HepG2 (cell line): ENCODE measurements around the gene ARL8B. TPM values are rescaled to one million over a fixed set of nuclear protein-coding genes. Genes with fewer than 3 reads are reported as not detected.

ENCODE experiments used
- ATAC-seq: fragments of 200-7000 bp; cut with Tn5 transposase; 3 replicates; pipeline ENCODE4 v1.9.1; 2020; ENCODE audit warnings: mild to moderate bottlenecking, moderate library complexity
- BruUV-seq: library from RNA; stranded (reverse); fragments of 400-500 nt; replicated peaks from 2 replicates; lab custom pipeline; 2021; lab: Mats Ljungman, UMichigan
- CTCF ChIA-PET: fragments of 300-600 bp; formaldehyde crosslinking; extraction: SDS; loops from one replicate; lab custom pipeline; 2021; ENCODE audit warnings: low total read pairs, inconsistent platforms, low intra/inter-chr PET ratio; lab: Yijun Ruan, JAX
- POLR2A ChIA-PET: fragments of 350-600 bp; sonication (Branson Sonifier 250); formaldehyde crosslinking; loops from one replicate; lab custom pipeline; 2020; ENCODE audit warnings: antibody characterized with exemption, inconsistent platforms; lab: Yijun Ruan, JAX
- DNase-seq: peaks from one replicate; pipeline ENCODE4 v3.0.0-alpha.2; 2015; ENCODE audit warnings: low spot score
- FAIRE-seq: peaks from 3 replicates; lab custom pipeline; 2011; peaks lifted over from hg19 to GRCh38; lab: Jason Lieb, UNC
- H2AFZ ChIP-seq: one replicate; pipeline ENCODE4 v1.6.1; 2011; ENCODE audit warnings: low read length, inconsistent platforms
- H3K27ac ChIP-seq: fragments of 300-600 bp; 3 replicates; pipeline ENCODE4 v1.8.0; 2011; ENCODE audit warnings: mixed run types, mild to moderate bottlenecking, mixed read lengths, low read length, inconsistent platforms; ENCODE audit not compliant: insufficient read depth; ENCODE audit errors: extremely low read length
- H3K27me3 ChIP-seq, 2 experiments: fragments of 200-600 bp in 1 of 2; 2 replicates in 1 of 2; 3 replicates in 1 of 2; pipeline versions ENCODE4 v1.6.0 to v1.8.0; 2011; ENCODE audit warnings: low read length in 2 of 2, mild to moderate bottlenecking in 2 of 2, moderate library complexity in 2 of 2, inconsistent platforms in 1 of 2; ENCODE audit not compliant: insufficient read depth in 2 of 2, control insufficient read depth in 1 of 2
- H3K36me3 ChIP-seq, 2 experiments: fragments of 200-600 bp in 1 of 2; replicated peaks in 1 of 2; 2 replicates in 1 of 2; 3 replicates in 1 of 2; pipeline versions ENCODE4 v1.5.1 to v1.8.0; 2011; ENCODE audit warnings: low read length in 2 of 2, inconsistent platforms in 1 of 2; ENCODE audit not compliant: insufficient read depth in 2 of 2, control insufficient read depth in 1 of 2
- H3K4me1 ChIP-seq: 2 replicates; pipeline ENCODE4 v1.5.1; 2012; ENCODE audit warnings: low read length, inconsistent platforms; ENCODE audit not compliant: insufficient read depth
- H3K4me2 ChIP-seq: 2 replicates; pipeline ENCODE4 v1.6.0; 2011; ENCODE audit warnings: low read depth, low read length, inconsistent platforms
- H3K4me3 ChIP-seq, 3 experiments: fragments of 200-600 bp in 1 of 3; sonication (generic), shearing (Covaris generic) in 1 of 3; replicated peaks in 1 of 3; 2 replicates each; pipeline ENCODE4 v1.5.1; 2011 to 2016; ENCODE audit warnings: low read length in 3 of 3, inconsistent platforms in 2 of 3, low read depth in 2 of 3, mild to moderate bottlenecking in 2 of 3, control low read depth in 1 of 3, mixed read lengths in 1 of 3; ENCODE audit not compliant: insufficient read depth in 1 of 3
- H3K79me2 ChIP-seq: one replicate; pipeline ENCODE4 v1.6.1; 2011; ENCODE audit warnings: low read length, inconsistent platforms; ENCODE audit not compliant: insufficient read depth
- H3K9ac ChIP-seq: 2 replicates; pipeline ENCODE4 v1.6.0; 2011; ENCODE audit warnings: mild to moderate bottlenecking, low read depth, low read length, inconsistent platforms; ENCODE audit not compliant: insufficient read depth
- H3K9me3 ChIP-seq: 2 replicates; pipeline ENCODE4 v1.5.1; 2012; ENCODE audit warnings: mild to moderate bottlenecking, low read length
- H4K20me1 ChIP-seq: 2 replicates; pipeline ENCODE4 v1.6.0; 2011; ENCODE audit warnings: inconsistent platforms, mild to moderate bottlenecking, low read length, moderate library complexity; ENCODE audit not compliant: insufficient read depth
- ATF6 ChIP-seq: sonication (generic); formaldehyde crosslinking; conservative IDR thresholded peaks from 2 replicates; pipeline ENCODE4 v1.4.0; 2020; ENCODE audit warnings: missing genetic modification reagents
- BHLHE40 ChIP-seq: IDR thresholded peaks from 2 replicates; pipeline ENCODE4 v1.6.1; 2011; ENCODE audit warnings: low read length, improper control_type of control experiment
- CSRNP1 ChIP-seq: sonication (generic); formaldehyde crosslinking; IDR thresholded peaks from 2 replicates; pipeline ENCODE4 v1.8.1; 2023; ENCODE audit warnings: mild to moderate bottlenecking, missing genetic modification reagents
- DPF2 ChIP-seq: sonication (generic); formaldehyde crosslinking; IDR thresholded peaks from 2 replicates; pipeline ENCODE4 v1.4.0; 2020; ENCODE audit warnings: mild to moderate bottlenecking, low read depth, missing genetic modification reagents, borderline replicate concordance
- GPBP1L1 ChIP-seq: sonication (generic); formaldehyde crosslinking; IDR thresholded peaks from 2 replicates; pipeline ENCODE4 v1.5.0; 2020; ENCODE audit warnings: mild to moderate bottlenecking, missing genetic modification reagents
- MAFF ChIP-seq: IDR thresholded peaks from 2 replicates; pipeline ENCODE4 v1.6.1; 2011; ENCODE audit warnings: low read depth, low read length, improper control_type of control experiment
- MIER3 ChIP-seq: IDR thresholded peaks from 2 replicates; pipeline ENCODE4 v1.6.1; 2016; ENCODE audit warnings: missing compliant biosample characterization, borderline replicate concordance
- MLX ChIP-seq: IDR thresholded peaks from 2 replicates; pipeline ENCODE4 v1.6.1; 2016
- NCOA2 ChIP-seq: sonication (generic); formaldehyde crosslinking; IDR thresholded peaks from 2 replicates; pipeline ENCODE4 v1.8.0; 2022; ENCODE audit warnings: inconsistent platforms
- PCBP2 ChIP-seq: fragments of 200-400 bp; formaldehyde crosslinking; optimal IDR thresholded peaks from 2 replicates; pipeline ENCODE3; 2018; ENCODE audit warnings: low read length, low read depth; ENCODE audit not compliant: poor library complexity, severe bottlenecking
- TFDP2 ChIP-seq: sonication (generic); formaldehyde crosslinking; IDR thresholded peaks from 2 replicates; pipeline ENCODE4 v1.4.0; 2020; ENCODE audit warnings: missing genetic modification reagents
- ZBTB42 ChIP-seq: sonication (generic); formaldehyde crosslinking; IDR thresholded peaks from 2 replicates; pipeline ENCODE4 v1.5.0; 2020; ENCODE audit warnings: mild to moderate bottlenecking, missing genetic modification reagents
- ZNF512 ChIP-seq: sonication (generic); formaldehyde crosslinking; IDR thresholded peaks from 2 replicates; pipeline ENCODE4 v1.4.0; 2020; ENCODE audit warnings: mild to moderate bottlenecking, missing genetic modification reagents
- ZSCAN31 ChIP-seq: sonication (generic); formaldehyde crosslinking; IDR thresholded peaks from 2 replicates; pipeline ENCODE4 v1.5.0; 2020; ENCODE audit warnings: low read depth, mild to moderate bottlenecking, missing genetic modification reagents
- in situ Hi-C: cut with HindIII; loops from 2 replicates; pipeline ENCODE4 v1.10.0; 2017; ENCODE audit warnings: low pct_unique_long_range_greater_than_20kb; ENCODE audit not compliant: extremely low pct_ligation_motif_present
- intact Hi-C: fragments of 100-400 bp; cut with micrococcal nuclease; formaldehyde crosslinking; loops from one replicate; pipeline ENCODE4 v1.10.0; 2022; ENCODE audit not compliant: unreplicated experiment
- polyA plus RNA-seq, 8 experiments: library from polyadenylated mRNA; depleted of rRNA in 3 of 8; stranded (reverse) in 7 of 8; unstranded in 1 of 8; fragments of >200 nt; fragmentation: Illumina TruSeq in 4 of 8; extraction: Trizol in 4 of 8; gene quantifications; 2 replicates each; pipeline versions ENCODE4 v1.2.1 to v1.2.3, GENCODE V29; 2011 to 2016; ENCODE audit warnings: low read depth in 4 of 8, missing spikeins in 1 of 8, mixed read lengths in 1 of 8; ENCODE audit not compliant: insufficient read depth in 1 of 8
- total RNA-seq, 5 experiments: library from RNA; depleted of rRNA; stranded (reverse); fragments of >200 nt; fragmentation: Illumina TruSeq; extraction: Trizol; gene quantifications; 2 replicates each; pipeline ENCODE4 v1.2.3, GENCODE V29; 2016; ENCODE audit warnings: low read depth in 1 of 5

Gene ARL8B
- total and polyA plus RNA-seq, 2 of the 13 experiments (the other 11 are each of a cell fraction or from before 2014, with no cell fraction given), result 23.5 to 30.4 TPM

GRCh38 chr3:5155241-5155640 lies 33.1 kb downstream of the ARL8B start:
- Histone ChIP-seq H3K27me3 (no peaks in the 10 kb centered on the region), H3K27ac (no peak overlapping the region), H3K36me3 (peaks cover 2 to 3% of the 10 kb centered on the region in 2 experiments; a peak in 1 of 5 replicates)
- intact Hi-C loops, result no loop called here
- TF ChIP-seq CSRNP1 (CRISPR knock-in tag) (no peak), MIER3 (CRISPR knock-in tag) (no peak), ZSCAN31 (CRISPR knock-in tag) (no peak), TFDP2 (CRISPR knock-in tag) (no peak), PCBP2 (no peak), ZBTB42 (CRISPR knock-in tag) (no peak), BHLHE40 (no peak), MAFF (no peak), ATF6 (CRISPR knock-in tag) (no peak), MLX (CRISPR knock-in tag) (no peak), GPBP1L1 (no peak), ZNF512 (no peak), NCOA2 (CRISPR knock-in tag) (no peak), DPF2 (CRISPR knock-in tag) (no peak)
- TF ChIP-seq, all 625 proteins: peak for 0
- no TSS peak for BruUV-seq
- no peak for ATAC-seq
- FAIRE-seq, result no peak
- H3K9ac ChIP-seq, result no peak overlapping the region
- H2AFZ ChIP-seq, result no peak overlapping the region
- DNase-seq, result no peak
- ChIA-PET POLR2A (no interaction called here), CTCF (no interaction called here)
- no peaks in the 10 kb centered on the region for H3K9me3 ChIP-seq
- no peak overlapping the region for H3K4me3 ChIP-seq
- H3K4me2 ChIP-seq, result no peak overlapping the region
- in situ Hi-C loops, result no loop called here
- H3K79me2 ChIP-seq, result peaks cover 72% of the 10 kb centered on the region
- H4K20me1 ChIP-seq, result no peaks in the 10 kb centered on the region
- no peaks in the 10 kb centered on the region for H3K4me1 ChIP-seq
